Endothelial cell of umbilical vein (primary cell): ENCODE data around the gene FAM83D. TPM values are rescaled to one million over a fixed set of nuclear protein-coding genes. Genes with fewer than 3 reads are reported as not detected.

Experiments
- BruUV-seq: library from RNA; stranded (reverse); fragments of 400-500 nt; replicated peaks from 2 replicates; lab custom pipeline; 2021; lab: Mats Ljungman, UMichigan
- CTCF ChIA-PET: fragments of 300-600, 350-600 bp; sonication (Branson Sonifier 250); formaldehyde crosslinking; loops from one replicate; lab custom pipeline; 2021; ENCODE audit warnings: antibody characterized with exemption, inconsistent platforms; lab: Charles Lee
- POLR2A ChIA-PET: fragments of 300-600, 350-600 bp; sonication (Branson Sonifier 250); formaldehyde crosslinking; loops from one replicate; lab custom pipeline; 2021; ENCODE audit warnings: antibody characterized with exemption, inconsistent platforms; lab: Charles Lee
- DNase-seq: peaks from one replicate; pipeline ENCODE4 v3.0.0-alpha.2; 2011; ENCODE audit warnings: low read depth, low spot score
- FAIRE-seq: peaks from 2 replicates; lab custom pipeline; 2011; peaks lifted over from hg19 to GRCh38; lab: Jason Lieb, UNC
- H2AFZ ChIP-seq: 2 replicates; pipeline ENCODE4 v1.6.0; 2012; ENCODE audit warnings: low read depth, low read length, control low read depth, inconsistent platforms
- H3K27ac ChIP-seq: 2 replicates; pipeline ENCODE4 v1.5.1; 2011; ENCODE audit warnings: low read depth, mild to moderate bottlenecking, control low read depth, low read length, moderate library complexity; ENCODE audit not compliant: insufficient read depth
- H3K27me3 ChIP-seq, 2 experiments: 2 replicates each; pipeline versions ENCODE4 v1.6.0 to v1.6.1; 2011; ENCODE audit warnings: low read length in 2 of 2, mixed read lengths in 1 of 2; ENCODE audit not compliant: control insufficient read depth in 2 of 2, insufficient read depth in 2 of 2
- H3K36me3 ChIP-seq, 2 experiments: 2 replicates in 1 of 2; 3 replicates in 1 of 2; pipeline ENCODE4 v1.5.1; 2011; ENCODE audit warnings: low read length in 2 of 2, mild to moderate bottlenecking in 1 of 2, moderate library complexity in 1 of 2; ENCODE audit not compliant: control insufficient read depth in 2 of 2, insufficient read depth in 2 of 2; ENCODE audit errors: extremely low read depth in 1 of 2
- H3K4me1 ChIP-seq: 3 replicates; pipeline ENCODE4 v1.5.1; 2011; ENCODE audit warnings: mild to moderate bottlenecking, low read length; ENCODE audit not compliant: control insufficient read depth, insufficient read depth; ENCODE audit errors: extremely low read depth
- H3K4me2 ChIP-seq: 2 replicates; pipeline ENCODE4 v1.6.1; 2011; ENCODE audit warnings: low read length, control low read depth, mixed read lengths; ENCODE audit not compliant: insufficient read depth
- H3K4me3 ChIP-seq, 3 experiments: fragments of 200-600 bp in 1 of 3; sonication (generic), shearing (Covaris generic) in 1 of 3; replicated peaks in 1 of 3; 2 replicates each; pipeline ENCODE4 v1.5.1; 2011 to 2016; ENCODE audit warnings: control low read depth in 3 of 3, low read length in 3 of 3, mild to moderate bottlenecking in 2 of 3, inconsistent platforms in 1 of 3, low read depth in 1 of 3, moderate library complexity in 1 of 3; ENCODE audit not compliant: insufficient read depth in 1 of 3
- H3K79me2 ChIP-seq: 2 replicates; pipeline ENCODE4 v1.6.0; 2012; ENCODE audit warnings: low read length, inconsistent platforms; ENCODE audit not compliant: control insufficient read depth, insufficient read depth
- H3K9ac ChIP-seq: replicated peaks from 2 replicates; pipeline ENCODE3; 2011; ENCODE audit warnings: low read length, control low read depth; ENCODE audit not compliant: insufficient read depth; ENCODE audit errors: extremely low read depth
- H3K9me1 ChIP-seq: replicated peaks from 3 replicates; pipeline ENCODE4 v1.6.0; 2011; ENCODE audit warnings: mild to moderate bottlenecking, low read length; ENCODE audit not compliant: control insufficient read depth, insufficient read depth; ENCODE audit errors: extremely low read depth
- H3K9me3 ChIP-seq: replicated peaks from 2 replicates; pipeline ENCODE4 v1.5.1; 2012; ENCODE audit warnings: low read length, inconsistent platforms; ENCODE audit not compliant: control insufficient read depth, insufficient read depth
- H4K20me1 ChIP-seq: replicated peaks from 2 replicates; pipeline ENCODE3; 2011; ENCODE audit warnings: mild to moderate bottlenecking, low read length; ENCODE audit not compliant: control insufficient read depth, insufficient read depth; ENCODE audit errors: extremely low read depth
- GATA2 ChIP-seq: IDR thresholded peaks from 2 replicates; pipeline ENCODE4 v1.7.0; 2011; ENCODE audit warnings: low read depth, mild to moderate bottlenecking, moderate library complexity, mixed read lengths, low read length; ENCODE audit not compliant: insufficient read length, insufficient read depth
- JUN ChIP-seq: IDR thresholded peaks from 2 replicates; pipeline ENCODE4 v1.6.1; 2011; ENCODE audit warnings: borderline replicate concordance, low read depth; ENCODE audit not compliant: insufficient read length, insufficient read depth
- POLR2A ChIP-seq: IDR thresholded peaks from 2 replicates; pipeline ENCODE4 v1.6.1; 2012; ENCODE audit warnings: low read depth, mild to moderate bottlenecking, control low read depth, low read length
- POLR2AphosphoS5 ChIP-seq: IDR thresholded peaks from 2 replicates; pipeline ENCODE4 v1.6.1; 2012; ENCODE audit warnings: low read depth, mild to moderate bottlenecking, control low read depth, low read length, moderate library complexity; ENCODE audit not compliant: insufficient read depth
- dilution Hi-C: fragments of 300-500 bp; cut with MboI; formaldehyde crosslinking; loops from one replicate; pipeline ENCODE4 v1.15.0; 2019; ENCODE audit warnings: low sequenced_read_pairs; ENCODE audit not compliant: extremely low pct_ligation_motif_present
- intact Hi-C: fragments of 100-400 bp; cut with micrococcal nuclease; formaldehyde crosslinking; loops from one replicate; pipeline ENCODE4 v1.10.0; 2022
- polyA plus RNA-seq, 4 experiments: library from polyadenylated mRNA; depleted of rRNA in 3 of 4; stranded (reverse) in 3 of 4; unstranded in 1 of 4; fragments of >200 nt; gene quantifications; 2 replicates each; pipeline versions ENCODE4 v1.2.1 to v1.2.3, GENCODE V29; 2011 to 2012; ENCODE audit warnings: missing spikeins in 1 of 4
- small RNA-seq: library from RNA; depleted of rRNA; stranded (forward); fragments of <200 nt; gene quantifications from one replicate; pipeline ENCODE3, GENCODE V24; 2012; ENCODE audit warnings: low replicate concordance, low read depth; ENCODE audit not compliant: insufficient read depth, insufficient read length
- total RNA-seq: library from RNA; stranded (reverse); gene quantifications from 2 replicates; pipeline ENCODE4 v1.2.3, GENCODE V29; 2021
- TF ChIP-seq, protein P1 (sequence below): IDR thresholded peaks from 2 replicates; pipeline ENCODE4 v1.6.1; 2011; ENCODE audit not compliant: insufficient read depth, insufficient read length

Gene FAM83D
- total and polyA plus RNA-seq, 2 donors (not counting 3 experiments of a cell fraction or from before 2014, with no cell fraction given), result 41.0 to 46.0 TPM

GRCh38 chr20:38999965-39000910 is 74.0 kb downstream of the FAM83D start:
- no peaks in the 10 kb centered on the region for H3K9me3 ChIP-seq
- no peaks in the 10 kb centered on the region for H4K20me1 ChIP-seq
- no peak overlapping the region for H3K27ac ChIP-seq
- H2AFZ ChIP-seq, result no peak overlapping the region
- H3K27me3 ChIP-seq, result no peaks in the 10 kb centered on the region
- DNase-seq, result no peak
- ChIA-PET CTCF (interaction anchor here (0.9 to 2.2 kb wide), 6 partner anchors 9 to 74 kb away, joined by 3 to 6 read pairs (median 4); partner anchors contain the start of gene FAM83D), POLR2A (no interaction called here)
- no peak for FAIRE-seq
- no peak for TF ChIP-seq GATA2
- no peak for TF ChIP-seq POLR2AphosphoS5
- TF ChIP-seq, protein P1, sequence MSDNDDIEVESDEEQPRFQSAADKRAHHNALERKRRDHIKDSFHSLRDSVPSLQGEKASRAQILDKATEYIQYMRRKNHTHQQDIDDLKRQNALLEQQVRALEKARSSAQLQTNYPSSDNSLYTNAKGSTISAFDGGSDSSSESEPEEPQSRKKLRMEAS, result no peak
- no peak for TF ChIP-seq JUN
- no peak for TF ChIP-seq POLR2A
- no peak overlapping the region for H3K4me3 ChIP-seq
- intact Hi-C loops, result no loop called here
- BruUV-seq, result no TSS peak
- H3K36me3 ChIP-seq, result peaks cover 7 to 14% of the 10 kb centered on the region in 2 experiments
- H3K4me2 ChIP-seq, result no peak overlapping the region
- H3K9ac ChIP-seq, result no peak overlapping the region
- H3K79me2 ChIP-seq, result no peaks in the 10 kb centered on the region
- dilution Hi-C loops, result no loop called here
- H3K9me1 ChIP-seq, result no peaks in the 10 kb centered on the region
- no peaks in the 10 kb centered on the region for H3K4me1 ChIP-seq

Small RNAs within 50 kb of the gene (small RNA-seq; reads per million reads assigned to genes)
- not detected for gene AL023803.1

Other genes with a start within 250 kb of the FAM83D start
- gene SLC32A1, start 201.9 kb upstream of the FAM83D start, total RNA-seq, result not detected in 2 replicates
- gene SLC32A1, start 201.9 kb upstream of the FAM83D start, polyA plus RNA-seq, result 0.04 TPM in 1 of 2 replicates, not detected in the other
- 9.7 and 11.3 TPM in 2 replicates for gene ACTR5, start 178.0 kb upstream of the FAM83D start, total RNA-seq
- 8.8 and 8.9 TPM in 2 replicates for gene ACTR5, start 178.0 kb upstream of the FAM83D start, polyA plus RNA-seq
- 52.7 and 68.1 TPM in 2 replicates for gene PPP1R16B, start 120.7 kb upstream of the FAM83D start, total RNA-seq
- gene PPP1R16B, start 120.7 kb upstream of the FAM83D start, polyA plus RNA-seq, result 32.4 and 34.7 TPM in 2 replicates
- 9.8 and 10.0 TPM in 2 replicates for gene DHX35, start 35.9 kb downstream of the FAM83D start, total RNA-seq
- gene DHX35, start 35.9 kb downstream of the FAM83D start, polyA plus RNA-seq, result 11.2 and 13.0 TPM in 2 replicates